ENCODE data around the gene UGT1A5.
"Not testable (repeated sequence)": the region's sequence is repeated elsewhere in the genome, so short reads cannot be mapped to it uniquely, and the experiment has no call there.

UGT1A5 gene

GRCh38 chr2:233693963-233694362 is 18.7 kb upstream of the UGT1A5 start:
- DNase-seq (ENCODE audit: low spot score): no peak

GRCh38 chr2:233698740-233699139 is 14.0 kb upstream of the UGT1A5 start:
- DNase-seq (ENCODE audit: low spot score): no peak

- no peak for DNase-seq (ENCODE audit: low spot score)
These were observed 13.2 kb upstream of the UGT1A5 start for GRCh38 chr2:233699424-233700027.

- peak; percentile 16 for DNase-seq (ENCODE audit: low spot score)
These were observed 12.6 kb upstream of the UGT1A5 start for GRCh38 chr2:233700028-233700635.

- not testable (repeated sequence) for DNase-seq (ENCODE audit: low spot score)
These were observed 11.9 kb upstream of the UGT1A5 start for GRCh38 chr2:233700842-233701241.

GRCh38 chr2:233702238-233702637 is 10.5 kb upstream of the UGT1A5 start:
- DNase-seq (ENCODE audit: low spot score): no peak

- DNase-seq (ENCODE audit: low spot score): no peak
These were observed 6.7 kb upstream of the UGT1A5 start for GRCh38 chr2:233705911-233706506.

GRCh38 chr2:233706720-233707119 is 6.0 kb upstream of the UGT1A5 start:
- no peak for DNase-seq (ENCODE audit: low spot score)

- DNase-seq (ENCODE audit: low spot score): no peak
These were observed 4.6 kb upstream of the UGT1A5 start for GRCh38 chr2:233707940-233708644.

GRCh38 chr2:233708942-233709341 is 3.8 kb upstream of the UGT1A5 start:
- no peak for DNase-seq (ENCODE audit: low spot score)

GRCh38 chr2:233711312-233712008 is 1.2 kb upstream of the UGT1A5 start:
- peak; percentile 76 for DNase-seq (ENCODE audit: low spot score)

GRCh38 chr2:233713262-233713615 is 532 bp downstream of the UGT1A5 start:
- no peak for DNase-seq (ENCODE audit: low spot score)

- no peak for DNase-seq (ENCODE audit: low spot score)
These were observed 1.4 kb downstream of the UGT1A5 start for GRCh38 chr2:233714121-233714520.

GRCh38 chr2:233718552-233718951 is 5.8 kb downstream of the UGT1A5 start, which contains the start of gene UGT1A4:
Gene UGT1A4, plus strand, starts transcription at chr2:233718736. Its CDS starts 85 bp downstream, at chr2:233718821.
- no peak for DNase-seq (ENCODE audit: low spot score)

GRCh38 chr2:233728723-233729301 is 16.1 kb downstream of the UGT1A5 start, which contains the start of gene UGT1A3:
Gene UGT1A3, plus strand, starts transcription at chr2:233729042. Its CDS starts 85 bp downstream, at chr2:233729127.
- DNase-seq (ENCODE audit: low spot score): no peak

GRCh38 chr2:233736868-233737653 is 24.4 kb downstream of the UGT1A5 start:
- not testable (repeated sequence) for DNase-seq (ENCODE audit: low spot score)

- DNase-seq (ENCODE audit: low spot score): no peak
These were observed 28.2 kb downstream of the UGT1A5 start for GRCh38 chr2:233740870-233741269.

GRCh38 chr2:233743464-233744259 is 31.0 kb downstream of the UGT1A5 start:
- no peak for DNase-seq (ENCODE audit: low spot score)

- no peak for DNase-seq (ENCODE audit: low spot score)
These were observed 32.5 kb downstream of the UGT1A5 start for GRCh38 chr2:233745073-233745755.

- not testable (repeated sequence) for DNase-seq (ENCODE audit: low spot score)
These were observed 33.1 kb downstream of the UGT1A5 start for GRCh38 chr2:233745838-233746237.
